H1 (cell line): ENCODE data around the gene DHCR7. TPM values are rescaled to one million over a fixed set of nuclear protein-coding genes. Genes with fewer than 3 reads are reported as not detected.

Source experiments
- CTCF ChIA-PET: fragments of 300-600 bp; sonication (Branson Sonifier 250); formaldehyde crosslinking; loops from one replicate; lab custom pipeline; 2021; ENCODE audit not compliant: partially characterized antibody; lab: Charles Lee
- POLR2A ChIA-PET: fragments of 300-600 bp; sonication (Branson Sonifier 250); formaldehyde crosslinking; loops from one replicate; lab custom pipeline; 2021; ENCODE audit warnings: inconsistent platforms; ENCODE audit not compliant: partially characterized antibody; lab: Charles Lee
- DNase-seq, 2 experiments: peaks; one replicate each; pipeline versions ENCODE4 v3.0.0 to v3.0.0-alpha.2; 2010 to 2022; ENCODE audit warnings: low spot score in 2 of 2, low read depth in 1 of 2, mixed read lengths in 1 of 2
- FAIRE-seq: peaks from 2 replicates; lab custom pipeline; 2011; peaks lifted over from hg19 to GRCh38; lab: Jason Lieb, UNC
- H2AFZ ChIP-seq: 2 replicates; pipeline ENCODE4 v1.8.1; 2012; ENCODE audit warnings: low read length, inconsistent platforms
- H2AK5ac ChIP-seq: 2 replicates; pipeline ENCODE4 v1.6.1; 2013; ENCODE audit warnings: low read depth, low read length
- H2BK120ac ChIP-seq: replicated peaks from 2 replicates; pipeline ENCODE3; 2013; ENCODE audit warnings: low read depth, low read length, inconsistent platforms
- H2BK12ac ChIP-seq: 2 replicates; pipeline ENCODE4 v1.6.1; 2013; ENCODE audit warnings: low read depth, low read length
- H2BK15ac ChIP-seq: 2 replicates; pipeline ENCODE4 v1.6.1; 2013; ENCODE audit warnings: low read length
- H2BK20ac ChIP-seq: 2 replicates; pipeline ENCODE4 v1.6.1; 2013; ENCODE audit warnings: low read length
- H2BK5ac ChIP-seq: 2 replicates; pipeline ENCODE4 v1.6.1; 2013; ENCODE audit warnings: low read depth, low read length
- H3K14ac ChIP-seq: 2 replicates; pipeline ENCODE4 v1.6.1; 2013; ENCODE audit warnings: inconsistent platforms; ENCODE audit not compliant: insufficient read length
- H3K18ac ChIP-seq: 2 replicates; pipeline ENCODE4 v1.6.1; 2013; ENCODE audit warnings: low read length; ENCODE audit errors: extremely low read depth
- H3K23ac ChIP-seq: 2 replicates; pipeline ENCODE4 v1.6.1; 2013; ENCODE audit warnings: inconsistent platforms; ENCODE audit not compliant: insufficient read length
- H3K23me2 ChIP-seq: 2 replicates; pipeline ENCODE4 v1.6.1; 2013; ENCODE audit warnings: low read depth, low read length
- H3K27ac ChIP-seq: 2 replicates; pipeline ENCODE4 v1.6.1; 2011; ENCODE audit warnings: low read depth, low read length, inconsistent platforms
- H3K27me3 ChIP-seq, 4 experiments: replicated peaks in 1 of 4; 1 replicate in 1 of 4; 2 replicates in 3 of 4; pipeline versions ENCODE4 v1.6.1 to v1.8.1; 2011 to 2013; ENCODE audit warnings: low read length in 3 of 4, mild to moderate bottlenecking in 3 of 4, inconsistent platforms in 2 of 4, mixed read lengths in 2 of 4, moderate library complexity in 1 of 4; ENCODE audit not compliant: control insufficient read depth in 3 of 4, insufficient read depth in 3 of 4; ENCODE audit errors: extremely low read depth in 1 of 4
- H3K36me3 ChIP-seq, 4 experiments: 2 replicates each; pipeline versions ENCODE4 v1.6.1 to v1.8.1; 2011 to 2013; ENCODE audit warnings: mild to moderate bottlenecking in 4 of 4, low read length in 3 of 4, moderate library complexity in 2 of 4, control low read depth in 1 of 4, inconsistent platforms in 1 of 4; ENCODE audit not compliant: insufficient read depth in 4 of 4, control insufficient read depth in 2 of 4
- H3K4ac ChIP-seq: replicated peaks from 2 replicates; pipeline ENCODE3; 2013; ENCODE audit warnings: low read length, low read depth, mixed read lengths, inconsistent platforms; ENCODE audit not compliant: insufficient read length
- H3K4me1 ChIP-seq, 4 experiments: replicated peaks in 1 of 4; 1 replicate in 1 of 4; 2 replicates in 3 of 4; pipeline versions ENCODE4 v1.6.1 to v1.8.1; 2011 to 2013; ENCODE audit warnings: low read length in 3 of 4, inconsistent platforms in 2 of 4, mixed read lengths in 1 of 4; ENCODE audit not compliant: insufficient read depth in 4 of 4, control insufficient read depth in 3 of 4
- H3K4me2 ChIP-seq, 2 experiments: 2 replicates each; pipeline versions ENCODE4 v1.6.1 to v1.8.1; 2011 to 2013; ENCODE audit warnings: low read depth in 2 of 2, low read length in 2 of 2, control low read depth in 1 of 2, inconsistent platforms in 1 of 2, mild to moderate bottlenecking in 1 of 2; ENCODE audit not compliant: insufficient read depth in 1 of 2
- H3K4me3 ChIP-seq, 4 experiments: fragments of 200-600, 300-600 bp in 1 of 4; sonication (generic), shearing (Covaris generic), sonication (Bioruptor Twin) in 1 of 4; 2 replicates each; pipeline versions ENCODE4 v1.5.1 to v1.8.1; 2011 to 2016; ENCODE audit warnings: low read length in 4 of 4, low read depth in 3 of 4, control low read depth in 2 of 4, inconsistent platforms in 2 of 4, mild to moderate bottlenecking in 2 of 4, mixed read lengths in 1 of 4, moderate library complexity in 1 of 4; ENCODE audit not compliant: insufficient read depth in 2 of 4; ENCODE audit errors: extremely low read depth in 1 of 4
- H3K56ac ChIP-seq: replicated peaks from 2 replicates; pipeline ENCODE3; 2013; ENCODE audit warnings: low read depth, mild to moderate bottlenecking, mixed read lengths, low read length, inconsistent platforms; ENCODE audit not compliant: insufficient read length
- H3K79me1 ChIP-seq: 2 replicates; pipeline ENCODE4 v1.6.1; 2013; ENCODE audit warnings: low read depth, low read length, control low read depth
- H3K79me2 ChIP-seq, 2 experiments: 2 replicates each; pipeline versions ENCODE4 v1.6.1 to v1.8.1; 2012 to 2013; ENCODE audit warnings: low read length in 2 of 2, mild to moderate bottlenecking in 2 of 2, inconsistent platforms in 1 of 2; ENCODE audit not compliant: insufficient read depth in 2 of 2, control insufficient read depth in 1 of 2
- H3K9ac ChIP-seq, 4 experiments: replicated peaks in 1 of 4; 1 replicate in 1 of 4; 2 replicates in 3 of 4; pipeline versions ENCODE4 v1.6.1 to v1.8.1; 2011 to 2013; ENCODE audit warnings: low read depth in 3 of 4, low read length in 3 of 4, control low read depth in 2 of 4, mild to moderate bottlenecking in 2 of 4, moderate library complexity in 2 of 4, inconsistent platforms in 1 of 4; ENCODE audit errors: extremely low read depth in 1 of 4
- H3K9me3 ChIP-seq, 2 experiments: 2 replicates each; pipeline versions ENCODE4 v1.6.1 to v1.8.1; 2012 to 2013; ENCODE audit warnings: mild to moderate bottlenecking in 2 of 2, moderate library complexity in 2 of 2, control low read depth in 1 of 2, inconsistent platforms in 1 of 2, low read depth in 1 of 2, low read length in 1 of 2, mixed read lengths in 1 of 2; ENCODE audit not compliant: insufficient read depth in 2 of 2
- H4K20me1 ChIP-seq, 2 experiments: replicated peaks in 1 of 2; 2 replicates each; pipeline versions ENCODE3 to v1.8.1; 2011 to 2013; ENCODE audit warnings: inconsistent platforms in 2 of 2, low read length in 2 of 2, mild to moderate bottlenecking in 1 of 2; ENCODE audit not compliant: insufficient read depth in 2 of 2, control insufficient read depth in 1 of 2
- H4K5ac ChIP-seq: 2 replicates; pipeline ENCODE4 v1.6.1; 2013; ENCODE audit warnings: low read length, low read depth, mixed read lengths, inconsistent platforms; ENCODE audit not compliant: insufficient read length
- H4K8ac ChIP-seq: 2 replicates; pipeline ENCODE4 v1.8.0; 2013; ENCODE audit warnings: mild to moderate bottlenecking, moderate library complexity, low read length, inconsistent platforms; ENCODE audit not compliant: insufficient read depth; ENCODE audit errors: extremely low read depth
- H4K91ac ChIP-seq: replicated peaks from 2 replicates; pipeline ENCODE3; 2013; ENCODE audit warnings: low read length, mixed read lengths, inconsistent platforms; ENCODE audit not compliant: insufficient read length
- FOSL1 ChIP-seq: IDR thresholded peaks from 2 replicates; pipeline ENCODE4 v1.6.1; 2011; ENCODE audit warnings: mild to moderate bottlenecking, low read depth, low read length, moderate library complexity; ENCODE audit not compliant: insufficient read depth
- POLR2AphosphoS5 ChIP-seq: IDR thresholded peaks from 2 replicates; pipeline ENCODE4 v1.6.1; 2011; ENCODE audit warnings: low read depth, low read length
- RNF2 ChIP-seq: fragments of 200-900, 300-1000 bp; sonication (generic); IDR thresholded peaks from 2 replicates; pipeline ENCODE4 v1.7.1; 2016; ENCODE audit warnings: borderline replicate concordance, low read depth, mild to moderate bottlenecking, antibody characterized with exemption, low read length; ENCODE audit not compliant: poor library complexity, severe bottlenecking; ENCODE audit errors: missing control alignments
- RXRA ChIP-seq: IDR thresholded peaks from 2 replicates; pipeline ENCODE4 v1.6.1; 2011; ENCODE audit warnings: low read depth, mild to moderate bottlenecking, low read length, moderate library complexity; ENCODE audit not compliant: insufficient read depth
- SIN3A ChIP-seq, 2 experiments: IDR thresholded peaks in 1 of 2; conservative IDR thresholded peaks in 1 of 2; 2 replicates each; pipeline ENCODE4 v1.6.1; 2011 to 2012; ENCODE audit warnings: low read length in 2 of 2, improper control_type of control experiment in 1 of 2, low read depth in 1 of 2, mild to moderate bottlenecking in 1 of 2
- SP4 ChIP-seq: IDR thresholded peaks from 2 replicates; pipeline ENCODE4 v1.6.1; 2012; ENCODE audit warnings: low read length, inconsistent platforms
- TAF1 ChIP-seq: IDR thresholded peaks from 2 replicates; pipeline ENCODE4 v1.6.1; 2011; ENCODE audit warnings: mild to moderate bottlenecking, low read depth, low read length
- WGBS, 2 experiments: shearing (Covaris generic) in 1 of 2; methylation state at CpG; one replicate each; pipeline versions ENCODE4 v1.1.6 to v1.1.7; 2013 to 2015; ENCODE audit warnings: low lambda C conversion rate in 2 of 2, mixed read lengths in 2 of 2, inconsistent platforms in 1 of 2, low coverage in 1 of 2, missing lambda C conversion rate in 1 of 2; ENCODE audit not compliant: insufficient replicate concordance in 2 of 2, insufficient coverage in 1 of 2, insufficient read length in 1 of 2; ENCODE audit errors: extremely low coverage in 1 of 2, missing lambda C conversion rate in 1 of 2; 5-methylcytosine and 5-hydroxymethylcytosine counted together
- polyA plus RNA-seq, 7 experiments: library from polyadenylated mRNA; depleted of rRNA in 3 of 7; stranded (reverse) in 5 of 7; unstranded in 2 of 7; fragments of >200 nt in 5 of 7; fragments of 200-250 nt in 2 of 7; gene quantifications; 1 replicate in 5 of 7; 2 replicates in 1 of 7; 4 replicates in 1 of 7; pipeline versions ENCODE4 v1.2.1 to v1.2.3, GENCODE V29; 2011 to 2013; ENCODE audit warnings: missing spikeins in 2 of 7, mixed read lengths in 2 of 7
- total RNA-seq: library from RNA; stranded (reverse); fragmentation: NEBNext Ultra II Directional; extraction: Animal tissue kit (Norgen Biotek cat#: 25700); gene quantifications from 2 replicates; pipeline ENCODE4 v1.2.1, GENCODE V29; 2021

DHCR7 gene
- total and polyA plus RNA-seq, 2 of the 8 experiments (the other 6 are each of a cell fraction or from before 2014, with no cell fraction given): 144 to 157 TPM

DNA sequence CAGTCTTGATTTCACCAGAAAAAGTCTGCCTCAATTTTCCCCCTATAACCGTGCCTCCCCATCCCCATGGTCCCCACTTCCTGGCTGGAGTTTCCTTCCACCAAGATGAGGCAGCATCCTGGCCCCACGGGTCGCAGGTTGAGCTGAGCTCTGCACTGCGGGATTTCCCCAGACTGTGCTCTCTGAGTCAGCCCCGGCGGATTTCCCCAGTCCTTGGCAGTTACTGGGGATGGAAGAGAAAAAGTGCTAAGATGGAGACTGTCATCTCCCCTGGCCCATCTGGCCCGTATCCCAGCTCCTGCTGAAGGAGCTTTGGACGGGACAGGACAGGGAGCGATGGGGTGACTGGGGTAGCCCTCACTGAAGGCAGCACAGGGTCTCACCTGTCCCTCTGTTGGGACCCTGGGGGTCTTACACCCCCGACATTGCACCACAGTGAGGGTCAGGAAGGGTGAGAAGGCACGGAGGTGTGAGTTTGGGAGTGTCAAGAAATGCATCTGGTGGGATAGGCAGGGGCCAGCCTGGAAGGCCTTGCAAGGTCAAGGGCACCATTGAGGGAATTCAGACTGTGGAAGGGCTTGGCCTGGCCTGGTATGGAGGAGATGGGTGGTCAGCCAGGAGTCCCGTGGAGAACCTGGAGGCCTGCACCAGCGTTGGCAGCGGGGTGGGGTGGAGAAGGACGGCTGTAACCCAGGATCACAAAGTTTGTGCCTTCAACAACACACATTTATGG is 41.3 kb upstream of the DHCR7 start:
- H3K27me3 ChIP-seq: no peaks in the 10 kb centered on the region
- no peaks in the 10 kb centered on the region for H3K9me3 ChIP-seq
- H2BK120ac ChIP-seq: no peak overlapping the region
- H3K4me1 ChIP-seq: no peaks in the 10 kb centered on the region
- no peak overlapping the region for H3K18ac ChIP-seq
- no peak overlapping the region for H4K5ac ChIP-seq
- no peak overlapping the region for H3K4ac ChIP-seq
- H2AK5ac ChIP-seq: no peak overlapping the region
- H3K4me3 ChIP-seq: no peak overlapping the region
- WGBS, 2 experiments: 93% methylated on average over 15 of the region's 15 CpGs; no CpG with 5 or more reads in 1 of the 2 experiments
- H4K20me1 ChIP-seq: peaks cover 0 to 14% of the 10 kb centered on the region in 2 experiments
- no peak overlapping the region for H3K14ac ChIP-seq
- H3K79me1 ChIP-seq: no peaks in the 10 kb centered on the region
- peaks cover 4% of the 10 kb centered on the region; the same call in 1 of the 2 replicates for H3K23me2 ChIP-seq
- no peak for FAIRE-seq
- no peak overlapping the region for H3K4me2 ChIP-seq
- no peak for TF ChIP-seq SIN3A (conservative IDR thresholded peaks at IDR 0.05 in 1 of 2, IDR thresholded peaks at IDR 0.05 in 1 of 2; ENCODE audit: low read depth in 1 of 2, low read length in 2 of 2)
- no peak for TF ChIP-seq SP4
- no peak for TF ChIP-seq TAF1
- TF ChIP-seq RNF2: no peak
- TF ChIP-seq RXRA: no peak
- no peak for TF ChIP-seq POLR2AphosphoS5
- TF ChIP-seq FOSL1: no peak
- TF ChIP-seq, all 59 proteins: peak for 0
- no peak overlapping the region for H2BK12ac ChIP-seq
- H4K91ac ChIP-seq: no peak overlapping the region
- POLR2A ChIA-PET: interaction anchor here (0.6 kb wide), 1 partner anchor 136 kb away, joined by 4 read pairs; no protein-coding TSS in a partner anchor
- H4K8ac ChIP-seq: peak overlapping the region; percentile 71; the same call in 1 of the 2 replicates
- no peak overlapping the region for H2BK5ac ChIP-seq
- H3K27ac ChIP-seq: no peak overlapping the region
- H2BK20ac ChIP-seq: no peak overlapping the region
- H3K23ac ChIP-seq: no peak overlapping the region
- no peak overlapping the region for H3K9ac ChIP-seq
- H3K79me2 ChIP-seq: no peaks in the 10 kb centered on the region
- H3K56ac ChIP-seq: no peak overlapping the region
- H2BK15ac ChIP-seq: no peak overlapping the region
- H2AFZ ChIP-seq: no peak overlapping the region
- DNase-seq: peak in 1 of 2 experiments; percentile 33
- CTCF ChIA-PET: interaction anchor here (2.1 kb wide), 1 partner anchor 9 kb away, joined by 4 read pairs; no protein-coding TSS in a partner anchor
- peaks cover 0 to 17% (median 8%) of the 10 kb centered on the region in 4 experiments; a peak in 4 of 8 replicates for H3K36me3 ChIP-seq
